Hematopoietic multipotent progenitor cell treated with erythropoietin and hydrocortisone succinate and interleukin-3 and kit ligand, for 15 days (in vitro differentiated cells): ENCODE data around the gene FAM210B.
"Not testable (repeated sequence)": the region's sequence is repeated elsewhere in the genome, so short reads cannot be mapped to it uniquely, and the experiment has no call there.

Source experiments
- DNase-seq: peaks from one replicate; pipeline ENCODE4 v3.0.0-alpha.2; 2015; ENCODE audit warnings: low spot score

FAM210B gene

GRCh38 chr20:56392881-56393482 lies 34.2 kb downstream of the FAM210B start:
- DNase-seq: no peak

- no peak for DNase-seq
These were observed 34.9 kb downstream of the FAM210B start for GRCh38 chr20:56393653-56394052.

- DNase-seq: no peak
These were observed 36.4 kb downstream of the FAM210B start for GRCh38 chr20:56395166-56395565.

GRCh38 chr20:56400001-56400640 lies 41.3 kb downstream of the FAM210B start:
- DNase-seq: peak; percentile 84

GRCh38 chr20:56403465-56403864 lies 44.7 kb downstream of the FAM210B start:
- DNase-seq: no peak

GRCh38 chr20:56405356-56405755 lies 46.6 kb downstream of the FAM210B start:
- not testable (repeated sequence) for DNase-seq

GRCh38 chr20:56406910-56407309 lies 48.1 kb downstream of the FAM210B start:
- no peak for DNase-seq

GRCh38 chr20:56409521-56409920 lies 50.7 kb downstream of the FAM210B start:
- DNase-seq: no peak

GRCh38 chr20:56409956-56410355 lies 51.2 kb downstream of the FAM210B start:
- no peak for DNase-seq

GRCh38 chr20:56411287-56411686 lies 52.5 kb downstream of the FAM210B start:
- DNase-seq: not testable (repeated sequence)

GRCh38 chr20:56411759-56412472 lies 53.1 kb downstream of the FAM210B start, which contains the start of gene CASS4:
Gene CASS4, plus strand, starts transcription at chr20:56412260. Its CDS starts 199 bp downstream, at chr20:56412459.
- peak; percentile 93 for DNase-seq

GRCh38 chr20:56412473-56412790 lies 53.7 kb downstream of the FAM210B start:
- no peak for DNase-seq

- no peak for DNase-seq
These were observed 54.2 kb downstream of the FAM210B start for GRCh38 chr20:56412949-56413348.

- peak; percentile 67 for DNase-seq
These were observed 56.3 kb downstream of the FAM210B start for GRCh38 chr20:56414842-56415765.

GRCh38 chr20:56417402-56417801 lies 58.6 kb downstream of the FAM210B start:
- DNase-seq: no peak

GRCh38 chr20:56417911-56418310 lies 59.1 kb downstream of the FAM210B start:
- DNase-seq: no peak
